Breast epithelium (tissue), 4 donors: ENCODE measurements around the gene INTS15. TPM values are rescaled to one million over a fixed set of nuclear protein-coding genes. Genes with fewer than 3 reads are reported as not detected.

Experiments
- DNase-seq, 2 donors: peaks; one replicate each; pipeline ENCODE4 v3.0.0-alpha.2; 2019; ENCODE audit warnings: low spot score in 2 of 2
- H3K27ac ChIP-seq, 2 donors: fragments of 200-600 bp; sonication (generic) in 1 of 2; one replicate each; pipeline ENCODE4 v1.5.1; 2016 to 2019; ENCODE audit warnings: mild to moderate bottlenecking in 1 of 2
- H3K27me3 ChIP-seq, 2 donors: fragments of 200-600 bp; sonication (generic) in 1 of 2; one replicate each; pipeline versions ENCODE4 v1.5.1 to v1.6.0; 2017 to 2019; ENCODE audit warnings: control low read depth in 1 of 2, mild to moderate bottlenecking in 1 of 2
- H3K36me3 ChIP-seq: fragments of 200-600 bp; one replicate; pipeline ENCODE4 v1.5.1; 2019
- H3K4me1 ChIP-seq, 2 donors: fragments of 200-600 bp; sonication (generic); one replicate each; pipeline ENCODE4 v1.5.1; 2016 to 2019; ENCODE audit warnings: control low read depth in 1 of 2
- H3K4me3 ChIP-seq, 3 donors: fragments of 200-600 bp; sonication (generic); 1 replicate in 2 of 3; 2 replicates in 1 of 3; pipeline ENCODE4 v1.5.1; 2016 to 2019; ENCODE audit warnings: mild to moderate bottlenecking in 3 of 3, moderate library complexity in 2 of 3
- H3K9me3 ChIP-seq, 2 donors: fragments of 200-600 bp; sonication (generic) in 1 of 2; one replicate each; pipeline ENCODE4 v1.5.1; 2016 to 2019; ENCODE audit warnings: control low read depth in 1 of 2
- CTCF ChIP-seq, 3 donors: fragments of 450-650 bp; IDR thresholded peaks; one replicate each; pipeline ENCODE4 v1.5.1; 2016 to 2017; ENCODE audit warnings: antibody characterized with exemption in 3 of 3, mild to moderate bottlenecking in 3 of 3, moderate library complexity in 3 of 3
- POLR2A ChIP-seq: fragments of 450-650 bp; IDR thresholded peaks from one replicate; pipeline ENCODE4 v1.6.1; 2016; ENCODE audit warnings: antibody characterized with exemption, mild to moderate bottlenecking, moderate library complexity
- POLR2AphosphoS5 ChIP-seq, 3 donors: sonication (generic); formaldehyde crosslinking; IDR thresholded peaks; one replicate each; pipeline ENCODE4 v1.6.1; 2017; ENCODE audit warnings: antibody characterized with exemption in 3 of 3
- intact Hi-C: fragments of 100-400 bp; cut with DNase I; formaldehyde crosslinking; loops from one replicate; pipeline ENCODE4 v1.15.1; 2023; ENCODE audit warnings: low total_unique reads
- total RNA-seq, 3 donors: library from RNA; depleted of rRNA; stranded (reverse); fragments of >200 nt; gene quantifications; one replicate each; pipeline ENCODE4 v1.1.0, GENCODE V29; 2016

Gene INTS15
- total RNA-seq, 3 donors from 2014 or later, result 22.9 to 36.4 (median 28.2) TPM

GRCh38 chr7:6619961-6620360 lies 30.1 kb downstream of the INTS15 start:
- DNase-seq, result no peak
- Histone ChIP-seq H3K27me3 (no peaks in the 10 kb centered on the region), H3K36me3 (peaks cover 6% of the 10 kb centered on the region), H3K27ac (no peak overlapping the region), H3K9me3 (no peaks in the 10 kb centered on the region), H3K4me3 (no peak overlapping the region), H3K4me1 (no peaks in the 10 kb centered on the region)
- intact Hi-C loops, result no loop called here
- no peak for TF ChIP-seq POLR2AphosphoS5 (IDR thresholded peaks at IDR 0.05)

GRCh38 chr7:6621195-6622133 lies 31.6 kb downstream of the INTS15 start:
- Histone ChIP-seq H3K4me3 (no peak overlapping the region), H3K9me3 (no peaks in the 10 kb centered on the region), H3K27ac (no peak overlapping the region), H3K36me3 (peaks cover 6% of the 10 kb centered on the region), H3K4me1 (no peaks in the 10 kb centered on the region), H3K27me3 (no peaks in the 10 kb centered on the region)
- no peak for TF ChIP-seq POLR2A
- TF ChIP-seq CTCF (IDR thresholded peaks at IDR 0.05), result no peak
- TF ChIP-seq POLR2AphosphoS5 (IDR thresholded peaks at IDR 0.05), result no peak
- no peak for DNase-seq
- intact Hi-C loops, result no loop called here

GRCh38 chr7:6622134-6622710 lies 32.4 kb downstream of the INTS15 start:
- DNase-seq, result no peak
- TF ChIP-seq POLR2A (no peak), POLR2AphosphoS5 (IDR thresholded peaks at IDR 0.05) (no peak), CTCF (IDR thresholded peaks at IDR 0.05) (no peak)
- Histone ChIP-seq H3K27ac (no peak overlapping the region), H3K4me3 (no peak overlapping the region), H3K27me3 (no peaks in the 10 kb centered on the region), H3K4me1 (no peaks in the 10 kb centered on the region), H3K36me3 (peaks cover 6% of the 10 kb centered on the region), H3K9me3 (no peaks in the 10 kb centered on the region)
- intact Hi-C loops, result no loop called here

GRCh38 chr7:6623589-6624245 lies 33.9 kb downstream of the INTS15 start:
- H3K9me3 ChIP-seq, result no peaks in the 10 kb centered on the region
- no peak overlapping the region for H3K4me3 ChIP-seq
- H3K27ac ChIP-seq, result no peak overlapping the region
- intact Hi-C loops, result no loop called here
- no peak for TF ChIP-seq POLR2A
- no peak for TF ChIP-seq POLR2AphosphoS5 (IDR thresholded peaks at IDR 0.05)
- no peak for TF ChIP-seq CTCF (IDR thresholded peaks at IDR 0.05)
- no peak for DNase-seq
- H3K4me1 ChIP-seq, result no peaks in the 10 kb centered on the region
- H3K27me3 ChIP-seq, result no peaks in the 10 kb centered on the region
- H3K36me3 ChIP-seq, result peaks cover 6% of the 10 kb centered on the region

- H3K4me1 ChIP-seq, result no peaks in the 10 kb centered on the region
- DNase-seq, result no peak
- no peaks in the 10 kb centered on the region for H3K9me3 ChIP-seq
- no peak overlapping the region for H3K4me3 ChIP-seq
- TF ChIP-seq POLR2AphosphoS5 (IDR thresholded peaks at IDR 0.05) (no peak), POLR2A (no peak), CTCF (IDR thresholded peaks at IDR 0.05) (no peak)
- H3K27ac ChIP-seq, result no peak overlapping the region
- intact Hi-C loops, result no loop called here
- peaks cover 6% of the 10 kb centered on the region for H3K36me3 ChIP-seq
- H3K27me3 ChIP-seq, result no peaks in the 10 kb centered on the region
These were observed 34.4 kb downstream of the INTS15 start for GRCh38 chr7:6624246-6624611.
